Gastroesophageal sphincter (tissue), 4 donors: ENCODE measurements around the gene CNGB1. TPM values are rescaled to one million over a fixed set of nuclear protein-coding genes. Genes with fewer than 3 reads are reported as not detected.
"Not testable (repeated sequence)": the region's sequence is repeated elsewhere in the genome, so short reads cannot be mapped to it uniquely, and the experiment has no call there.

ENCODE experiments used
- ATAC-seq: fragments of 150-250 bp; one replicate; pipeline ENCODE4 v1.9.1; 2016; ENCODE audit warnings: mild to moderate bottlenecking, moderate library complexity
- H3K27ac ChIP-seq, 4 donors: fragments of 200-600 bp; sonication (generic) in 3 of 4; 1 replicate in 3 of 4; 2 replicates in 1 of 4; pipeline ENCODE4 v1.5.1; 2016 to 2019
- H3K27me3 ChIP-seq: fragments of 200-600 bp; sonication (generic); one replicate; pipeline ENCODE4 v1.5.1; 2019
- H3K36me3 ChIP-seq, 2 donors: fragments of 200-600 bp; sonication (generic); one replicate each; pipeline ENCODE4 v1.5.1; 2019; ENCODE audit warnings: control low read depth in 1 of 2
- H3K4me1 ChIP-seq, 3 donors: fragments of 200-600 bp; sonication (generic); 1 replicate in 2 of 3; 2 replicates in 1 of 3; pipeline ENCODE4 v1.5.1; 2016 to 2019; ENCODE audit warnings: control low read depth in 2 of 3
- H3K4me3 ChIP-seq, 2 donors: fragments of 200-600 bp; sonication (generic); one replicate each; pipeline ENCODE4 v1.5.1; 2019; ENCODE audit warnings: mild to moderate bottlenecking in 1 of 2, moderate library complexity in 1 of 2
- H3K9me3 ChIP-seq, 3 donors: fragments of 200-600 bp; sonication (generic); one replicate each; pipeline ENCODE4 v1.5.1; 2017 to 2019; ENCODE audit warnings: control low read depth in 2 of 3
- EP300 ChIP-seq: sonication (generic); formaldehyde crosslinking; IDR thresholded peaks from one replicate; pipeline ENCODE4 v1.6.1; 2017; ENCODE audit warnings: antibody characterized with exemption, mild to moderate bottlenecking
- POLR2A ChIP-seq, 2 donors: fragments of 450-650 bp; IDR thresholded peaks; one replicate each; pipeline ENCODE4 v1.6.1; 2017; ENCODE audit warnings: antibody characterized with exemption in 2 of 2, mild to moderate bottlenecking in 2 of 2, moderate library complexity in 1 of 2
- POLR2AphosphoS5 ChIP-seq: sonication (generic); formaldehyde crosslinking; IDR thresholded peaks from one replicate; pipeline ENCODE4 v1.6.1; 2017; ENCODE audit warnings: antibody characterized with exemption
- whole genome bisulfite sequencing, 2 donors: methylation state at CpG; one replicate each; pipeline ENCODE4 v1.1.5; 2018; ENCODE audit warnings: low coverage in 1 of 2; 5-methylcytosine and 5-hydroxymethylcytosine counted together
- total RNA-seq, 4 donors: library from RNA; depleted of rRNA; stranded (reverse); fragments of >200 nt; gene quantifications; one replicate each; pipeline ENCODE4 v1.1.0, GENCODE V29; 2016
- TF ChIP-seq, protein P1 (sequence below), 4 experiments: fragments of 200-600 bp in 2 of 4; fragments of 450-650 bp in 2 of 4; sonication (generic) in 1 of 4; IDR thresholded peaks; one replicate each; pipeline ENCODE4 v1.5.1; 2017 to 2019; ENCODE audit warnings: antibody characterized with exemption in 4 of 4, mild to moderate bottlenecking in 2 of 4, moderate library complexity in 2 of 4

The CNGB1 gene
- total RNA-seq, 4 donors from 2014 or later = 0.15 to 0.67 TPM; not detected in 2

DNA sequence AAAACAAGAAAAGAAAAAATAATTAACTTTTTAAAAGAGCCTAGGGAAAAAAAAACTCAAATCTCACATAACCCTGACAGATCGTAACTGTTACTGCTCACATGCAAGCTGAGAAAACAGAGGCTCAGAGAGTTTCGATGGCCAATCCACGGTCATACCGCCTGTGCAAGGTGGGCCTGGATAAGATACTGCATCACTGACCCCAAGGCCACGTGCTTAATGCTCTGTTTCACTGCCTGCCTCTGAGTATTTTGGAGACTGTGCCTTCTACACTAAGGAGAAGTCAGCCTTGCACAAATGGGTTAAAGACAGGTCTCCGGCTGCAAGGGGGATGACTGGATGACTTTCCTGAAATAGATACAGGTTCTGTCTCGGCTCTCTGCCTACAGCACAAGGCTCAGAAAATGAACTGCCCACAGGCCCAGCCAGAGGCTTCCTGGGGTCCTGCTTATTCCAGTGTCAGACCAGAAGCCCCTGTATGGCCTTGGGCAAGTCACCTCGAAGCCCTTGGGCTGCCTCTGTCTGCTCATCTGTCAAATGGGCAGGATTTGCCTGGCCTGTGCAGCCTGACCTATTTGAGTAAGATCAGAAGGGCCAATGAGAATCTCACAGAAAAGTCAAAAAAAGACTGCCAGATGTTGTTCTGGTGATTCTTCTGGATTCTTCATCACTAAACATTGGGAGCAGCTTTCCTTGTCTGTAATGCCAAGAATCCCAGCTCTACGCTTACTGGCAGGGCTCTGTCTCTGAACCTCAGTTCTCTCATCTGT is 25.8 kb downstream of the CNGB1 start:
- WGBS, 2 donors = 78 to 81% methylated on average over 7 of the region's 9 CpGs
- Histone ChIP-seq H3K9me3 (no peaks in the 10 kb centered on the region), H3K27me3 (peaks cover 11% of the 10 kb centered on the region), H3K4me3 (no peak overlapping the region), H3K4me1 (peaks cover 0 to 6% (median 0%) of the 10 kb centered on the region in 3 donors), H3K27ac (no peak overlapping the region), H3K36me3 (no peaks in the 10 kb centered on the region)
- TF ChIP-seq POLR2A (IDR thresholded peaks at IDR 0.05) (no peak), POLR2AphosphoS5 (no peak), EP300 (no peak)
- TF ChIP-seq, protein P1, sequence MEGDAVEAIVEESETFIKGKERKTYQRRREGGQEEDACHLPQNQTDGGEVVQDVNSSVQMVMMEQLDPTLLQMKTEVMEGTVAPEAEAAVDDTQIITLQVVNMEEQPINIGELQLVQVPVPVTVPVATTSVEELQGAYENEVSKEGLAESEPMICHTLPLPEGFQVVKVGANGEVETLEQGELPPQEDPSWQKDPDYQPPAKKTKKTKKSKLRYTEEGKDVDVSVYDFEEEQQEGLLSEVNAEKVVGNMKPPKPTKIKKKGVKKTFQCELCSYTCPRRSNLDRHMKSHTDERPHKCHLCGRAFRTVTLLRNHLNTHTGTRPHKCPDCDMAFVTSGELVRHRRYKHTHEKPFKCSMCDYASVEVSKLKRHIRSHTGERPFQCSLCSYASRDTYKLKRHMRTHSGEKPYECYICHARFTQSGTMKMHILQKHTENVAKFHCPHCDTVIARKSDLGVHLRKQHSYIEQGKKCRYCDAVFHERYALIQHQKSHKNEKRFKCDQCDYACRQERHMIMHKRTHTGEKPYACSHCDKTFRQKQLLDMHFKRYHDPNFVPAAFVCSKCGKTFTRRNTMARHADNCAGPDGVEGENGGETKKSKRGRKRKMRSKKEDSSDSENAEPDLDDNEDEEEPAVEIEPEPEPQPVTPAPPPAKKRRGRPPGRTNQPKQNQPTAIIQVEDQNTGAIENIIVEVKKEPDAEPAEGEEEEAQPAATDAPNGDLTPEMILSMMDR (IDR thresholded peaks at IDR 0.05) = no peak
- ATAC-seq = no peak

DNA sequence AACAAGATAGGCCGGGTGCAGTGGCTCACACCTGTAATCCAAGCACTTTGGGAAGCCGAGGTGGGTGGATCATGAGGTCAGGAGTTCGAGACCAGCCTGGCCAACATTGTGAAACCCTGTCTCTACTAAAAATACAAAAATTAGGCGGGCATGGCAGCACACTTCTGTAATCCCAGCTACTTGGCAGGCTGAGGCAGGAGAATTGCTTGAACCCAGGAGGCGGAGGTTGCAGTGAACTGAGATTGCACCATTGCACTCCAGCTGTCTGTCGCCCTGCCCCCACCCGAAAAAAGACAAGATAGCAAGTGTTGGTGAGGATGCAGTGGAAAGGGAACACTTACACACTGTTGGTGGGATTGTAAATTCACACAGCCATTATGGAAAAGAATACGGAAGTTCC is 27.5 kb downstream of the CNGB1 start:
- H3K9me3 ChIP-seq, H3K4me3 ChIP-seq, H3K36me3 ChIP-seq, ATAC-seq, H3K27ac ChIP-seq: not testable (repeated sequence)
- WGBS, 2 donors = 67 to 74% methylated on average over 4 to 8 of the region's 8 CpGs
- Histone ChIP-seq H3K4me1 (peaks cover 0 to 18% (median 0%) of the 10 kb centered on the region in 3 donors), H3K27me3 (peaks cover 10% of the 10 kb centered on the region)

DNA sequence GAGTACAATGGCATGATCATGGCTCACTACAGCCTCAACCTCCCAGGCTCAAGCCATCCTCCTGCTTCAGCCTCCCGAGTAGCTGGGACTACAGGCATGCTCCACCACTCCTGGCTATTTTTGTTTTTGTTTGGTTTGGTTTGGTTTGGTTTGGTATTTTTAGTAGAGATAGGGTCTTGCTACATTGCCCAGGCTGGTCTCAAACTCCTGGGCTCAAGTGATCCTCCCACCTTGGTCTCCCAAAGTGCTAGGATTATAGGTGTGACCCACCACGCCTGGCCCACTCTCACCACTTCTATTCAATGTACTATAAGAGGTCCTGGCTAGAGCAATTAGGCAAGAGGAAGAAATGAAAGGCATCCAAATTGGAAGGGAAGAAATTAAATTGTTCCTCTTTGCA is 29.0 kb downstream of the CNGB1 start:
- 92 to 100% methylated on average over 1 to 2 of the region's 2 CpGs for WGBS, 2 donors
- H3K27me3 ChIP-seq = peaks cover 10% of the 10 kb centered on the region
- not testable (repeated sequence) for ATAC-seq, H3K4me3 ChIP-seq, H3K9me3 ChIP-seq, H3K27ac ChIP-seq, H3K36me3 ChIP-seq
- H3K4me1 ChIP-seq = peaks cover 0 to 18% (median 0%) of the 10 kb centered on the region in 3 donors

DNA sequence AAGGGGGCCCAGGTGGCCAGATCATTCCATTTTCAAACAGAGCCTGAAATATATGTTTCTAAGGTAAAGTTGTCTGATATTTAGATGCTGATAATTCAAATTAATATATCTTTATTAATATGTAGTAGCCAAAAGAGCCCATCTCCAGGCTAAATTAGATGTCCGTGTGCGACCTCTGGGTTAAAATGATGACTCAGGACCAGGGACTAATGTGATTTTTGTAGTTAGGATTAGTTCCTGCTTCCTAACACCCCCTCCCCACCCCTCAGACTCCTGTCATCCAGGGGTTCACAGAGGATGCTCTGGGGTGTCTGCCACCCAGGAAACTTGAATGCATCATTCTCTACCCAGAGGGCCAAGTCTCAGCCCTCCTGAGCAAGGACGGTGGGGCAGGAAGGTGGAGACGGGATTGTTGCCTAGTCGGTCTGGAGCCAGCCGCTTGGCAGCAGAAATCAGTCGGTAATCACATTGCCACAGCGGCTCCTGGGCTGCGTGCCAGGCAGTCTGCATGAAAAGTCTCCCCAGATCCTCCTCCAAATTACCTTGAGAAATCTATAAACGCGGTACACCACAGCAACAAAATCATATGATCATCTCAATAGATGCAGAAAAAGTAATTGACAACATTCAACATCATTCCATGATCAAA is 29.8 kb downstream of the CNGB1 start:
- peaks cover 0 to 18% (median 0%) of the 10 kb centered on the region in 3 donors for H3K4me1 ChIP-seq
- no peaks in the 10 kb centered on the region for H3K9me3 ChIP-seq
- H3K36me3 ChIP-seq = no peaks in the 10 kb centered on the region
- H3K27me3 ChIP-seq = peaks cover 13% of the 10 kb centered on the region
- no peak overlapping the region for H3K27ac ChIP-seq
- ATAC-seq = no peak
- no peak overlapping the region for H3K4me3 ChIP-seq
- 35 to 55% methylated on average over 4 to 6 of the region's 11 CpGs for WGBS, 2 donors
- no peak for TF ChIP-seq POLR2A (IDR thresholded peaks at IDR 0.05)
- TF ChIP-seq EP300 = no peak
- TF ChIP-seq, protein P1 (IDR thresholded peaks at IDR 0.05) = no peak
- TF ChIP-seq POLR2AphosphoS5 = no peak

DNA sequence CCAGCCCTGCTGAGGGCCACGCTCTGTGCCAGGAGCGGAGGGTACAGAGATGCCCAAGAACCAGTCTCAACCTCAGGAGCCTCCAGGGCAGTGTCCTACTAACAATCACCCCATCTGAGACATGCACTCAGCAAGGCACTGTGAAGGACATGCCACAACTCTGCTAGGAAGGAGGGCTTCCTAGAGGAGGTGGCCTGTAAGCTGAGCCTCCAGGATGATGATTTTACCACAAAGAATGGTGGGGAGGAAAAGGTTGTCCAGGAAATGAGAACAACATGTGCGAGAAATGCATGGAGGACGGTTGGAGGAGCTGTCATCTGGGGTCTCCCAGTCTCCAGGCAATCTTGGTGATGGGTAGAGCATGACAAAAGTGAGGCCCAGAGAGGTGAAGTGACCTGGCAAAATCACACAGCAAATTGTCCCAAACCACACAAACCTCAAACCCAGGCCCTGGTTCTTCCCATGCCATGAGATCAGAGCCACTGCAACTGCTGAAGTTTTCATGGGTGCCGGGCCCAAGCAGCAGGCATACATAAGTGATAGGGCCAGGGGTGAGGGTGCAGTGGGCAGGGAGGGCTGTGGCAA is 30.5 kb downstream of the CNGB1 start:
- Histone ChIP-seq H3K9me3 (no peaks in the 10 kb centered on the region), H3K27me3 (peaks cover 13% of the 10 kb centered on the region), H3K27ac (no peak overlapping the region), H3K4me3 (no peak overlapping the region), H3K4me1 (peaks cover 0 to 18% (median 0%) of the 10 kb centered on the region in 3 donors), H3K36me3 (no peaks in the 10 kb centered on the region)
- ATAC-seq = no peak
- TF ChIP-seq, protein P1 (IDR thresholded peaks at IDR 0.05) = no peak
- no peak for TF ChIP-seq POLR2AphosphoS5
- no peak for TF ChIP-seq EP300
- TF ChIP-seq POLR2A (IDR thresholded peaks at IDR 0.05) = no peak
- 88% methylated on average over 3 of the region's 5 CpGs; no CpG with 5 or more reads in 1 of the 2 donors for WGBS, 2 donors
